T-helper 9 cell (primary cell): ENCODE results near the gene CERK.

ENCODE experiments used
- DNase-seq: peaks from one replicate; pipeline ENCODE4 v3.0.0-alpha.2; 2020

Gene CERK

GRCh38 chr22:46697811-46698515 is 40.1 kb downstream of the CERK start:
- DNase-seq, result no peak

GRCh38 chr22:46696614-46697013 is 41.4 kb downstream of the CERK start:
- DNase-seq, result no peak

GRCh38 chr22:46696229-46696518 is 41.9 kb downstream of the CERK start:
- DNase-seq, result no peak

- no peak for DNase-seq
Observed at GRCh38 chr22:46695346-46696228, 42.5 kb downstream of the CERK start.

- no peak for DNase-seq
Observed at GRCh38 chr22:46694416-46695170, 43.5 kb downstream of the CERK start.

GRCh38 chr22:46693634-46694415 is 44.2 kb downstream of the CERK start:
- DNase-seq, result no peak

GRCh38 chr22:46691571-46691970 is 46.5 kb downstream of the CERK start:
- no peak for DNase-seq

GRCh38 chr22:46690146-46690545 is 47.9 kb downstream of the CERK start:
- DNase-seq, result no peak

GRCh38 chr22:46688949-46689348 is 49.1 kb downstream of the CERK start:
- DNase-seq, result no peak

- DNase-seq, result no peak
Observed at GRCh38 chr22:46687460-46687859, 50.6 kb downstream of the CERK start.

- DNase-seq, result no peak
Observed at GRCh38 chr22:46687048-46687444, 51.0 kb downstream of the CERK start.

GRCh38 chr22:46686221-46687047 is 51.6 kb downstream of the CERK start:
- no peak for DNase-seq

GRCh38 chr22:46684706-46685105 is 53.3 kb downstream of the CERK start:
- no peak for DNase-seq

GRCh38 chr22:46682011-46682731 is 55.9 kb downstream of the CERK start:
- no peak for DNase-seq

- no peak for DNase-seq
Observed at GRCh38 chr22:46681010-46681409, 57.0 kb downstream of the CERK start.

- DNase-seq, result no peak
Observed at GRCh38 chr22:46679706-46680269, 58.3 kb downstream of the CERK start.

- DNase-seq, result no peak
Observed at GRCh38 chr22:46678785-46679700, 59.0 kb downstream of the CERK start.

GRCh38 chr22:46678003-46678657 is 59.9 kb downstream of the CERK start:
- no peak for DNase-seq
